ENCODE results near the gene TBC1D2B.
"Not testable (repeated sequence)": the region's sequence is repeated elsewhere in the genome, so short reads cannot be mapped to it uniquely, and the experiment has no call there.

TBC1D2B gene

GRCh38 chr15:77999486-77999885 is 78.0 kb downstream of the TBC1D2B start:
- no peak for DNase-seq

GRCh38 chr15:77998592-77998991 is 78.9 kb downstream of the TBC1D2B start:
- DNase-seq: no peak

GRCh38 chr15:77997761-77998554 is 79.6 kb downstream of the TBC1D2B start:
- DNase-seq: not testable (repeated sequence)

GRCh38 chr15:77997221-77997620 is 80.3 kb downstream of the TBC1D2B start:
- DNase-seq: not testable (repeated sequence)

- not testable (repeated sequence) for DNase-seq
These were observed 80.8 kb downstream of the TBC1D2B start for GRCh38 chr15:77996713-77997171.

GRCh38 chr15:77996226-77996625 is 81.3 kb downstream of the TBC1D2B start:
- not testable (repeated sequence) for DNase-seq

GRCh38 chr15:77995537-77995918 is 82.0 kb downstream of the TBC1D2B start:
- not testable (repeated sequence) for DNase-seq

GRCh38 chr15:77994893-77995536 is 82.5 kb downstream of the TBC1D2B start:
- not testable (repeated sequence) for DNase-seq

- DNase-seq: not testable (repeated sequence)
These were observed 83.4 kb downstream of the TBC1D2B start for GRCh38 chr15:77993970-77994693.

- no peak for DNase-seq
These were observed 84.1 kb downstream of the TBC1D2B start for GRCh38 chr15:77993374-77993911.

- no peak for DNase-seq
These were observed 84.9 kb downstream of the TBC1D2B start for GRCh38 chr15:77992356-77993222.

GRCh38 chr15:77991658-77992201 is 85.8 kb downstream of the TBC1D2B start:
- DNase-seq: not testable (repeated sequence)

GRCh38 chr15:77991029-77991406 is 86.5 kb downstream of the TBC1D2B start:
- DNase-seq: no peak

GRCh38 chr15:77989296-77990143 is 88.0 kb downstream of the TBC1D2B start:
- no peak for DNase-seq

GRCh38 chr15:77988347-77989295 is 88.9 kb downstream of the TBC1D2B start:
- DNase-seq: no peak

GRCh38 chr15:77987765-77988136 is 89.8 kb downstream of the TBC1D2B start:
- DNase-seq: not testable (repeated sequence)

- DNase-seq: no peak
These were observed 90.4 kb downstream of the TBC1D2B start for GRCh38 chr15:77986891-77987764.

- DNase-seq: no peak
These were observed 91.5 kb downstream of the TBC1D2B start for GRCh38 chr15:77985931-77986480.

All from NCI-H1436 treated with DMSO at 0.1 percent for 48 hours (cell line).